GM23338 (cell line): ENCODE results near the gene HNRNPAB. TPM values are rescaled to one million over a fixed set of nuclear protein-coding genes. Genes with fewer than 3 reads are reported as not detected.

ENCODE experiments used
- ATAC-seq: fragments of 200-7000 bp; cut with Tn5 transposase; 3 replicates; pipeline ENCODE4 v1.9.1; 2020
- DNase-seq: peaks from one replicate; pipeline ENCODE4 v3.0.0-alpha.2; 2015; ENCODE audit warnings: low spot score
- H2AFZ ChIP-seq: fragments of 200-600 bp; sonication (generic); 2 replicates; pipeline ENCODE4 v1.8.0; 2016; ENCODE audit warnings: antibody characterized with exemption, mild to moderate bottlenecking, moderate library complexity
- H3F3A ChIP-seq: fragments of 200-600 bp; sonication (generic); replicated peaks from 2 replicates; pipeline ENCODE4 v1.8.0; 2017; ENCODE audit warnings: antibody characterized with exemption, mixed run types, low read depth
- H3K27ac ChIP-seq: fragments of 200-600 bp; sonication (generic); 2 replicates; pipeline ENCODE4 v1.6.1; 2016; ENCODE audit warnings: low read depth
- H3K27me3 ChIP-seq: fragments of 200-600 bp; sonication (generic); 2 replicates; pipeline ENCODE4 v1.8.0; 2016; ENCODE audit warnings: mild to moderate bottlenecking, mixed run types, moderate library complexity; ENCODE audit not compliant: insufficient read depth
- H3K36me3 ChIP-seq: fragments of 200-600 bp; sonication (generic); 2 replicates; pipeline ENCODE4 v1.8.0; 2016; ENCODE audit warnings: mild to moderate bottlenecking; ENCODE audit not compliant: insufficient read depth
- H3K4me1 ChIP-seq: fragments of 200-600 bp; sonication (generic); 2 replicates; pipeline ENCODE4 v1.8.0; 2016; ENCODE audit warnings: mild to moderate bottlenecking, moderate library complexity; ENCODE audit not compliant: insufficient read depth
- H3K4me2 ChIP-seq: fragments of 200-600 bp; sonication (generic); 2 replicates; pipeline ENCODE4 v1.7.1; 2017; ENCODE audit warnings: mixed run types
- H3K4me3 ChIP-seq: fragments of 200-600 bp; sonication (generic); 2 replicates; pipeline ENCODE4 v1.6.1; 2016; ENCODE audit warnings: mixed run types
- H3K79me2 ChIP-seq: fragments of 200-600 bp; sonication (generic); replicated peaks from 2 replicates; pipeline ENCODE4 v1.8.0; 2017; ENCODE audit warnings: mild to moderate bottlenecking; ENCODE audit not compliant: insufficient read depth
- H3K9me2 ChIP-seq: fragments of 200-600 bp; sonication (generic); 2 replicates; pipeline ENCODE4 v1.8.0; 2017; ENCODE audit not compliant: insufficient read depth
- H4K20me1 ChIP-seq: fragments of 200-600 bp; sonication (generic); replicated peaks from 2 replicates; pipeline ENCODE4 v1.8.0; 2017; ENCODE audit warnings: mild to moderate bottlenecking; ENCODE audit not compliant: insufficient read depth
- H3K27ac Mint-ChIP-seq: 2 replicates; pipeline ENCODE4 v1.8.0; 2020; ENCODE audit warnings: inconsistent platforms, mild to moderate bottlenecking, moderate library complexity, mixed read lengths
- H3K27me3 Mint-ChIP-seq: 3 replicates; pipeline ENCODE4 v1.8.0; 2022; ENCODE audit warnings: low read depth, mild to moderate bottlenecking, moderate library complexity, mixed read lengths, inconsistent platforms; ENCODE audit not compliant: insufficient read depth, poor library complexity
- H3K36me3 Mint-ChIP-seq: 3 replicates; pipeline ENCODE4 v1.8.0; 2021; ENCODE audit warnings: low read depth, mild to moderate bottlenecking, inconsistent platforms, moderate library complexity, mixed read lengths
- H3K4me1 Mint-ChIP-seq: 3 replicates; pipeline ENCODE4 v1.8.0; 2020; ENCODE audit warnings: mild to moderate bottlenecking, inconsistent platforms, mixed read lengths
- H3K4me3 Mint-ChIP-seq: 3 replicates; pipeline ENCODE4 v1.8.0; 2021; ENCODE audit warnings: moderate library complexity, mild to moderate bottlenecking, inconsistent platforms, mixed read lengths
- H3K9me3 Mint-ChIP-seq: 3 replicates; pipeline ENCODE4 v1.8.0; 2020; ENCODE audit warnings: moderate library complexity, mild to moderate bottlenecking, inconsistent platforms, mixed read lengths
- CTCF ChIP-seq, 2 experiments: fragments of 200-600 bp in 1 of 2; sonication (generic) in 1 of 2; conservative IDR thresholded peaks; 2 replicates each; pipeline versions ENCODE4 v1.5.1 to v1.6.1; 2016 to 2017; ENCODE audit warnings: antibody characterized with exemption in 2 of 2, low read depth in 2 of 2, mild to moderate bottlenecking in 2 of 2, moderate library complexity in 1 of 2
- EZH2phosphoT487 ChIP-seq: fragments of 200-600 bp; sonication (generic); IDR thresholded peaks from one replicate; pipeline ENCODE4 v1.8.1; 2018; ENCODE audit warnings: antibody characterized with exemption; ENCODE audit not compliant: unreplicated experiment
- POLR2AphosphoS5 ChIP-seq: IDR thresholded peaks from 2 replicates; pipeline ENCODE4 v1.6.1; 2016; ENCODE audit warnings: antibody characterized with exemption, low read depth
- ZNF331 ChIP-seq: fragments of 250-450 bp; sonication (Bioruptor Pico); IDR thresholded peaks from 2 replicates; pipeline ENCODE4 v1.5.0; 2020; ENCODE audit warnings: low read depth, mild to moderate bottlenecking, moderate library complexity
- ZNF462 ChIP-seq: fragments of 250-450 bp; sonication (Bioruptor Pico); IDR thresholded peaks from 2 replicates; pipeline ENCODE4 v1.5.0; 2020; ENCODE audit warnings: mild to moderate bottlenecking, moderate library complexity
- polyA plus RNA-seq: library from polyadenylated mRNA; unstranded; fragments of >200 nt; fragmentation: Nextera tagmentation; extraction: Ambion mirVana; gene quantifications from 2 replicates; pipeline ENCODE4 v1.2.1, GENCODE V29; 2016
- total RNA-seq: library from RNA; depleted of rRNA; stranded (reverse); fragments of >200 nt; shearing (Covaris generic); gene quantifications from 2 replicates; pipeline ENCODE4 v1.2.3, GENCODE V29; 2014

The HNRNPAB gene
- total and polyA plus RNA-seq, 2 experiments from 2014 or later, result 304 to 579 TPM

- Histone ChIP-seq H3K36me3 (no peaks in the 10 kb centered on the region), H3K9me2 (0 out of 2 replicates have a peak, but pooled peaks cover 4% of the 10 kb centered on the region), H3K4me1 (no peaks in the 10 kb centered on the region), H3K4me2 (no peak overlapping the region), H3F3A (no peaks in the 10 kb centered on the region), H3K79me2 (no peaks in the 10 kb centered on the region), H3K4me3 (no peak overlapping the region), H3K27me3 (no peaks in the 10 kb centered on the region), H2AFZ (no peak overlapping the region), H4K20me1 (no peaks in the 10 kb centered on the region), H3K27ac (no peak overlapping the region)
- Mint-ChIP-seq H3K27ac (no peak overlapping the region), H3K9me3 (no peaks in the 10 kb centered on the region), H3K4me1 (peaks cover 4% of the 10 kb centered on the region), H3K4me3 (no peak overlapping the region), H3K36me3 (no peaks in the 10 kb centered on the region), H3K27me3 (peaks cover 12% of the 10 kb centered on the region)
- TF ChIP-seq ZNF462 (CRISPR knock-in tag), result no peak
- no peak for TF ChIP-seq ZNF331 (CRISPR knock-in tag)
- no peak for TF ChIP-seq CTCF (conservative IDR thresholded peaks at IDR 0.05; ENCODE audit: low read depth in 2 of 2)
- no peak for TF ChIP-seq EZH2phosphoT487
- no peak for TF ChIP-seq POLR2AphosphoS5
- no peak for ATAC-seq
- no peak for DNase-seq
Measured at GRCh38 chr5:178244576-178244975, 40.2 kb downstream of the HNRNPAB start.
